ENCODE measurements around the gene MRPL10. TPM values are rescaled to one million over a fixed set of nuclear protein-coding genes. Genes with fewer than 3 reads are reported as not detected.

MRPL10 gene
- total RNA-seq, 1 experiment from 2014 or later, result 35.8 TPM

DNA sequence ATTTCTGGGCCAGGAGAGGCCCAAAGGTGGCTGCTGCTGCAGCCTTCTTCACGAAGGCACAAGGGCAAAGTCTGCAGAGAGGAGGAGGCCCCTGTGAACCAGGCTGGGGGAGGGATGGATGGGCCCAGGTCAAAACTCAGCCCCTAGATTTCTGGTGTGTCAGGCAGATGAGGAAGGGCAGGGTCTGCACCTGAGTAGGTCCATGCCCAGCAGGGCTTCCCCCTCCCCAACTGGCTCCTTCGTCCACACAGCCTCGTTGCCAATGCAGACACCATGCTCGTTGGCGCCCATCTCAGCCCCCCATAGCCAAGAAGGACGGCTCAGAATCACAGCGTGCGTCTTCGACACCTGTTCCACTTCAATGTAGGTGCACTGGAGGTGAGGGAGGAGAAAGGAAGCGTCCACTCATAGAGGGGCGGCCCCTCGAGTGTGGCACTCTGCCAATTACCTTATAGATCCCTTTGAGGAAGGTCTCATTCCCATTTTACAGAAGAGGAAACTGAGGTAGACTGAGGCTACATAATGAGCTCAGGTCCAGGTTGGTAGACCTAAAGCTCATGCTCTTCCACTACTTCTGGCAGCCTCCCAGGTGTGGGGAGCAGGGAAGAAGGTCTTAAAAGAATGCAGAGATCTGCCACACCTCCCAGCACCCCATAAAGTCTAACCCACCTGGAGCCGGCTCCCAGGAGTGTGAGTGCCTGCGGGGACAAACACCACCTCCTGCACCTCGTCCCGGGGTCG, 8.8 kb upstream of the MRPL10 start:
- DNase-seq (ENCODE audit: low read depth), result no peak

DNA sequence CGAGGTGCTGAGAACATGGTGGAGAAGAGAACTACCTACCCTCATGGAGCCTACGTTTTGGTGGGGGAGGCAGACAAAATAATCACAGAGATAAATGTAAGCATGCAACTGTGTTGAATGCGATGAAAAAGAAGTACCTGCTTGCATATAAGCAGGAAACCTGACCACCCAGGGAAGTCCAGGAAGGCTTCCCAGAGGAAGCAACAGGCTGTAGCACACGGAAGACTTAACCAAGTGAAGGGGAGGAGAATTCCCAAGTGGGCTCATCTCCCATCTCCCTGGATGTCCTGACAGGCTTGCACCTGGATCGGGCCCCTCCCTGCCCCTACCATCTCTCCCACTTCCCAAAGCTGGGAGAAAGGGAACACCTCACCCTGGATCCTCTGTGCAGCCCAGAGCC, 7.7 kb upstream of the MRPL10 start:
- no peak for DNase-seq (ENCODE audit: low read depth)

GRCh38 chr17:47838636-47839035, 7.3 kb upstream of the MRPL10 start:
- DNase-seq (ENCODE audit: low read depth), result no peak

DNA sequence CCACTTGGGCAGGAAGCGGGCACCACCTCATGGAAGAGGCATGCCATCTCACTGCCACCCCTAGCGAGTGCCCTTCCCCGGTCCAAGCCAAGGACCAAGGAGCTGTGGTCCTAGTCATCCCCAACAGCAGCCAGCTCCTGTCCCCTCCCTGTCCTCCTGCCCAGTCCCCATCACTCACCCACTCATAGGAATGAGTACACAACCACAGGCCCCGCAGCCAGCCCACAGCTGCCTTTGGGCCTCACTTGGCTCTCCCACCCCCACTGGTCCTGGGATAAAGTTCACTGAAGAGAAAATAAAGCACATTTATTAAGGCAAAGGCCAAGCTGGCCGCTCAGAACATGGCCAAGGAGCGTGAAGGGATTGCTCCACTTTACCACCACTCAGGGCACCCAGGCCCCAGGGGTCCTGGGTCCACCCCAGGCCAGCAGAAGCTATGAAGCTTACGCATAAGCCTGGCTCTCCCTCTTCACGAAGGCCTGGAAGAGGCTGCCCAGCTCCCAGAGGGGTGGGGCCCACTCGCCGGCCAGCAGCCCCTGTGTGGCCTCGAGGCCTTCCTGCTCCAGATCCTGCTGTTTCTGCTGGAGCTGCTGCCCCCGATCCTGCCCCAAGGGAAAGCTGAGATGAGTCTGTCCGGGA, 6.2 kb upstream of the MRPL10 start:
- peak; percentile 70 for DNase-seq (ENCODE audit: low read depth)

GRCh38 chr17:47836601-47837000, 5.3 kb upstream of the MRPL10 start:
- DNase-seq (ENCODE audit: low read depth), result no peak

- no peak for DNase-seq (ENCODE audit: low read depth)
These were observed 3.4 kb upstream of the MRPL10 start for GRCh38 chr17:47834756-47835155.

- DNase-seq (ENCODE audit: low read depth), result no peak
These were observed 590 bp upstream of the MRPL10 start for GRCh38 chr17:47831934-47832327.

DNA sequence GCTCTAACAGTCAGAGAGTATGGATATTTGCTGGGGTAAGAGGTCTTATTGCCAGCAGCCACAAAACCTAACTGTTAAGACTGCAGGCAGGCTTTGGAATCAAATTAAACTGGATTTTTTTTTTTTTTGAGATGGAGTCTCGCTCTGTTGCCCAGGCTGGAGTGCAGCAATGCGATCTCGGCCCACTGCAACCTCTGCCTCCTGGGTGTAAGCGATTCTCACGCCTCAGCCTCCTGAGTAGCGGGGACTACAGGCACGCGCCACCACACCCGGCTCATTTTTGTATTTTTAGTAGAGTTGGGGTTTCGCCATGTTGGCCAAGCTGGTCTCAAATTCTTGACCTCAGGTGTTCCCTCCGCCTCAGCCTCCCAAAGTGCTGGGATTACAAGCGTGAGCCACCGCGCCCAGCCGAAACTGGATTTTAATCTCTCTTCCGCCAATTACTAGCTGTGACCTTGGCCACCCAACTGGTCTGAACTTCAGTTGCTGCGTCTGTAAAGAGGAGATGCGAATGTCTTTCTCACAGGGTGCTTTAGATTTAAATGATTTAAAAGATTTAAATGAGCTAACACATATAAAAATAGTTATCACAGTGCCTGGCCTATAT, 842 bp downstream of the MRPL10 start:
- DNase-seq (ENCODE audit: low read depth), result no peak

GRCh38 chr17:47829870-47830269, 1.5 kb downstream of the MRPL10 start:
- DNase-seq (ENCODE audit: low read depth), result no peak

- DNase-seq (ENCODE audit: low read depth), result no peak
These were observed 7.8 kb downstream of the MRPL10 start for GRCh38 chr17:47823519-47823918.

DNA sequence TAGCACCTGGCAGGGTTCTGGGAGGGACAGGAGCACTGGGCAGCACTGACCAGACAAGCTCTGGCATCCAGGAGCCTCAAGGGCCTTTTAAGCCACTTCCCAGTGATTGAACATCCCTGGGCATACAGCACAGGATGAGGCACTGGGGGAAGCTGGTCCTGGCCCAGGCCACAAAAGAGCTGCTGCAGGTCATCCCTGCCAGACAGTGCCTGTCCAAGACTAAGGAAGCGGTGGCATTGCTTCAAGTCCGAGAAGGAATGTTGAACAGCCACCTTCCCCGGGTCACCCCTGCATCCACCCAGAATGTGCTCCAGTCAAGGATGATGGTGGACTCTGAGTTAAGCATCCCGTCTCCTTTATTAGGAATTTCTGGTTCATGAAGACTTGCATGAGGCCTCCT, 8.6 kb downstream of the MRPL10 start:
- DNase-seq (ENCODE audit: low read depth), result no peak

- peak; percentile 85 for DNase-seq (ENCODE audit: low read depth)
These were observed 9.6 kb downstream of the MRPL10 start, which contains the start of gene OSBPL7 for GRCh38 chr17:47821424-47822391. Gene OSBPL7 (minus strand): TSS chr17:47821794. CDS start chr17:47820278, 1,516 bp downstream.

- no peak for DNase-seq (ENCODE audit: low read depth)
These were observed 10.3 kb downstream of the MRPL10 start for GRCh38 chr17:47821031-47821423.

DNA sequence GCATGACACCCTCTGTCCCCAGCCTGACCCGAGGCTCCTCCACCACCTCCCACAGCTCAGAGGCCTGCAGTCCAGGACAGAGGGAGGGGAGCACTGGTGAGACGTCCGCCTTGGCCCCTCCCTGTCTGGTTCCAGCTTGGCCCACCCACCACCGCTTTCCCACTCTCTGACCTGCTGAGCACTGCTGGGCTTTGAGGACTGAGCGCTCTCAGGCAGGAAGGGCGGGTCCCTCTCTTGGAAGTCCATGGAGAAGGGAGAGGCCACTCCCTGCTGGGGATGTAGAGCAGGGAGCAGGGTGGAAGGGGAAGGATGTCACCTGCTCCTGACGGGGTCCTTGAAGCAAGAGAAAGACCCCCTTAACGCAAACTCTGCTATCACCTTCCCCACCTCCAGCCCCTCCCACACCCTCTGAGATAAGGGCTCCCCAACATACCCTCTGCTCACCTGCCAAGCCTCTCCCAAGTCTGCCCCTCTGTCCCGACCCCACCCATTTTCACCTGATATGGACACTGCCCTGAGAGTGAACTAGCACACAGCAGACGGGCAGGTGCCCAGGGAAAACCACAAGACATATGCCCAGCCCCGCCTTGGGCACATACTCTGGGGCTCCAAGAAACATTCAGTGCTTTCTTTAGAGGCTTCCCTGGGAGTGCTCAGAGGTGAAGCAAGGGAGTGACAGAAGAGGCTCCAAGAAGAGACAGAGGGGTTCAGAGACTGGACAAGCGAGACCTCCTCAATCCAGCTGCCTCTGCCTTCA, 11.1 kb downstream of the MRPL10 start:
- no peak for DNase-seq (ENCODE audit: low read depth)

- no peak for DNase-seq (ENCODE audit: low read depth)
These were observed 11.9 kb downstream of the MRPL10 start for GRCh38 chr17:47819475-47819874.

- no peak for DNase-seq (ENCODE audit: low read depth)
These were observed 13.2 kb downstream of the MRPL10 start for GRCh38 chr17:47818002-47818695.

DNA sequence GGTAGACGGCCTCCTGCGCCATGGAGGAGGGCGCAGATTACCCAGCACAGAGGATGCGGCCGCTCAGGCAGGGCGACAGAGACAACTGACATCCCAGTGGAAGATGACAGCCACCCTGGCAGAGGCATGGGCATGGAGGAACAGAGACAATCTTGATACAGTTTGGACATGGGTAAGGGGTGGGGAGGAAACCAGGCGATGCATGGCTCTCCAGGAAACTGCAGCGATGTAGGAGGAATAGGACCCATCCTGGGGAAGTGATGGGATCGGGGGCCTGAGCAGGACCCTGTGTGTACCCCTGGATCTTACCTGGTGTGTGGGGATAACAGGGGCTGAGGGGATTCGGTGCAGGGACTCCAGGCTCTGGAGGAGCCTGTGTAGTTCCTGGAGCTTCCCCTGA, 14.4 kb downstream of the MRPL10 start:
- DNase-seq (ENCODE audit: low read depth), result no peak

- no peak for DNase-seq (ENCODE audit: low read depth)
These were observed 15.1 kb downstream of the MRPL10 start for GRCh38 chr17:47816111-47816735.

GRCh38 chr17:47815106-47815918, 16.0 kb downstream of the MRPL10 start:
- no peak for DNase-seq (ENCODE audit: low read depth)
